ENCODE data around the gene TNFRSF4. TPM values are rescaled to one million over a fixed set of nuclear protein-coding genes. Genes with fewer than 3 reads are reported as not detected.

Gene TNFRSF4
- total and polyA plus RNA-seq, 2 of the 8 experiments (the other 6 are each of a cell fraction or from before 2014, with no cell fraction given), result 0.06 TPM; not detected in 1

DNA sequence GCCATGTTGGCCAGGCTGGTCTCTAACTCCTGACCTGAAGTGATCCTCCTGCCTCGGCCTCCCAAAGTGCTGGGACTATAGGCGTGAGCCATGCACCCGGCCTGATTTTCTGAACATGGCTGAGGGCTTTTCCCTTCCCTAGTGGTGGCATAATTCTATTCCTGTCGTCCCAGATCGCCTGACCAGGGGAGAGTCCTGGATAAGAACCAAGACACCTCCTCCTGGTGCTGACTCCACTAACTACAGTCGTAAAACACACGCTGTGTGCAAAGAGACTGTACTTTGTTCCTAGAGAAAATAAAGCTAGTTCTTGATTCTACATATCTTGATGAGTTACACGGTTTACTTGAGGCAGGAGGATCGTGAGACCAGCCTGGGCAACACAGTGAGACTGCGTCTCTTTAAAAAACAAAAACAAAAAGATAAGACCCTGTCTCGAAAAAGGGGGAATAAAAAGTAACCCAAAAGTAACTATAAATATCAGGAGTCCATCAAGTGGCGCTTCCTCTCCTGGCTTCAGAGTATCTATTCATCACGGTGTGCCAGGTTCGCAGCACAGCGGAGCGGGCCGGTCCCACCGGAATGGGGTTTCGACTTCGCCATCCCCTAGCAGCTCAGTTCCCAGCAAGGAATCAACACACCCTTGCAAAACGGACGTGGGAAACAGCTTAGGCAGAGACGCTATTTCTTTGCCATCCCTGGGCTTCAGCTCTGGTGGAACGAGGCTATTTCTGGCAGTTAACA is 16.9 kb upstream of the TNFRSF4 start:
- H3K36me3 ChIP-seq (ENCODE audit: control insufficient read depth in 2 of 4, insufficient read depth in 4 of 4, low read length in 3 of 4), result peaks cover 2 to 22% (median 4%) of the 10 kb centered on the region in 4 experiments; a peak in 4 of 8 replicates
- H2BK12ac ChIP-seq (ENCODE audit: low read depth, low read length), result peak overlapping the region; percentile 11; the same call in 1 of the 2 replicates
- peak overlapping the region; percentile 86 to 92 (median 90) for H3K4me3 ChIP-seq (ENCODE audit: extremely low read depth in 1 of 4, insufficient read depth in 2 of 4, low read depth in 3 of 4, low read length in 4 of 4)
- no peak overlapping the region for H4K5ac ChIP-seq (ENCODE audit: insufficient read length, low read depth, low read length)
- TF ChIP-seq BCL11A (IDR thresholded peaks at IDR 0.05; ENCODE audit: low read depth in 2 of 2, low read length in 2 of 2) (no peak), RAD21 (IDR thresholded peaks at IDR 0.05 in 1 of 2, conservative IDR thresholded peaks at IDR 0.05 in 1 of 2; ENCODE audit: low read depth in 2 of 2, low read length in 2 of 2) (peak; percentile 8 to 32; a peak in 2 of 4 replicates)
- TF ChIP-seq, protein P1, sequence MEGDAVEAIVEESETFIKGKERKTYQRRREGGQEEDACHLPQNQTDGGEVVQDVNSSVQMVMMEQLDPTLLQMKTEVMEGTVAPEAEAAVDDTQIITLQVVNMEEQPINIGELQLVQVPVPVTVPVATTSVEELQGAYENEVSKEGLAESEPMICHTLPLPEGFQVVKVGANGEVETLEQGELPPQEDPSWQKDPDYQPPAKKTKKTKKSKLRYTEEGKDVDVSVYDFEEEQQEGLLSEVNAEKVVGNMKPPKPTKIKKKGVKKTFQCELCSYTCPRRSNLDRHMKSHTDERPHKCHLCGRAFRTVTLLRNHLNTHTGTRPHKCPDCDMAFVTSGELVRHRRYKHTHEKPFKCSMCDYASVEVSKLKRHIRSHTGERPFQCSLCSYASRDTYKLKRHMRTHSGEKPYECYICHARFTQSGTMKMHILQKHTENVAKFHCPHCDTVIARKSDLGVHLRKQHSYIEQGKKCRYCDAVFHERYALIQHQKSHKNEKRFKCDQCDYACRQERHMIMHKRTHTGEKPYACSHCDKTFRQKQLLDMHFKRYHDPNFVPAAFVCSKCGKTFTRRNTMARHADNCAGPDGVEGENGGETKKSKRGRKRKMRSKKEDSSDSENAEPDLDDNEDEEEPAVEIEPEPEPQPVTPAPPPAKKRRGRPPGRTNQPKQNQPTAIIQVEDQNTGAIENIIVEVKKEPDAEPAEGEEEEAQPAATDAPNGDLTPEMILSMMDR (IDR thresholded peaks at IDR 0.05; ENCODE audit: control extremely low read depth in 1 of 3, insufficient read depth in 1 of 3, low read depth in 1 of 3, low read length in 3 of 3), result peak in 2 of 3 experiments; percentile 21 to 22; a peak in 2 of 4 replicates
- H3K27me3 ChIP-seq (replicated peaks in 1 of 4; ENCODE audit: control insufficient read depth in 3 of 4, extremely low read depth in 1 of 4, insufficient read depth in 3 of 4, low read length in 3 of 4), result no peaks in the 10 kb centered on the region; a peak in 1 of 7 replicates
- H3K4ac ChIP-seq (replicated peaks; ENCODE audit: insufficient read length, low read depth, low read length), result no peak overlapping the region
- peak overlapping the region in 3 of 4 experiments; percentile 58 to 89 (median 72); a peak in 6 of 7 replicates for H3K9ac ChIP-seq (replicated peaks in 1 of 4; ENCODE audit: extremely low read depth in 1 of 4, low read depth in 3 of 4, low read length in 3 of 4)
- H3K23ac ChIP-seq (ENCODE audit: insufficient read length), result no peak overlapping the region
- peaks cover 41% of the 10 kb centered on the region for H3K79me1 ChIP-seq (ENCODE audit: low read depth, low read length)
- peaks cover 0 to 9% of the 10 kb centered on the region in 2 experiments; a peak in 2 of 4 replicates for H3K9me3 ChIP-seq (ENCODE audit: insufficient read depth in 2 of 2, low read depth in 1 of 2, low read length in 1 of 2)
- peaks cover 6 to 42% of the 10 kb centered on the region in 2 experiments; a peak in 3 of 4 replicates for H3K79me2 ChIP-seq (ENCODE audit: control insufficient read depth in 1 of 2, insufficient read depth in 2 of 2, low read length in 2 of 2)
- WGBS, 2 experiments (ENCODE audit: extremely low coverage in 1 of 2, insufficient coverage in 1 of 2, insufficient read length in 1 of 2, insufficient replicate concordance in 2 of 2, low coverage in 1 of 2, low lambda C conversion rate in 2 of 2, missing lambda C conversion rate in 1 of 2), result 45% methylated on average over 24 of the region's 24 CpGs; no CpG with 5 or more reads in 1 of the 2 experiments
- H3K27ac ChIP-seq (ENCODE audit: low read depth, low read length), result no peak overlapping the region
- H2AK5ac ChIP-seq (ENCODE audit: low read depth, low read length), result peak overlapping the region; percentile 16; the same call in 1 of the 2 replicates
- no peak overlapping the region for H4K91ac ChIP-seq (replicated peaks; ENCODE audit: insufficient read length, low read length)
- FAIRE-seq, result no peak
- H4K8ac ChIP-seq (ENCODE audit: extremely low read depth, insufficient read depth, low read length), result no peak overlapping the region
- no peak overlapping the region for H3K56ac ChIP-seq (replicated peaks; ENCODE audit: insufficient read length, low read depth, low read length)
- 0 out of 2 replicates have a peak overlapping the region, but pooled peaks have one; percentile 21 for H2AFZ ChIP-seq (ENCODE audit: low read length)
- POLR2A ChIA-PET (ENCODE audit: partially characterized antibody), result interaction anchor here (0.7 to 2.3 kb wide), 15 partner anchors 8 to 206 kb away, joined by 3 to 12 read pairs (median 4); partner anchors contain the start of gene TNFRSF18
- H3K4me1 ChIP-seq (replicated peaks in 1 of 4; ENCODE audit: control insufficient read depth in 3 of 4, insufficient read depth in 4 of 4, low read length in 3 of 4), result peaks cover 0 to 6% (median under 1%) of the 10 kb centered on the region in 4 experiments; a peak in 4 of 7 replicates
- no peak overlapping the region for H2BK120ac ChIP-seq (replicated peaks; ENCODE audit: low read depth, low read length)
- peak overlapping the region; percentile 15; the same call in 1 of the 2 replicates for H2BK5ac ChIP-seq (ENCODE audit: low read depth, low read length)
- peak overlapping the region; percentile 60; the same call in 1 of the 2 replicates for H3K18ac ChIP-seq (ENCODE audit: extremely low read depth, low read length)
- no peak for DNase-seq (ENCODE audit: low read depth in 1 of 2, low spot score in 2 of 2)
- no peak overlapping the region for H2BK15ac ChIP-seq (ENCODE audit: low read length)
- H4K20me1 ChIP-seq (replicated peaks in 1 of 2; ENCODE audit: control insufficient read depth in 1 of 2, insufficient read depth in 2 of 2, low read length in 2 of 2), result peaks cover 2 to 33% of the 10 kb centered on the region in 2 experiments
- H3K23me2 ChIP-seq (ENCODE audit: low read depth, low read length), result peaks cover 7% of the 10 kb centered on the region
- H2BK20ac ChIP-seq (ENCODE audit: low read length), result no peak overlapping the region
- peak overlapping the region; percentile 81 to 88 for H3K4me2 ChIP-seq (ENCODE audit: insufficient read depth in 1 of 2, low read depth in 2 of 2, low read length in 2 of 2)
- CTCF ChIA-PET (ENCODE audit: partially characterized antibody), result interaction anchor here (0.6 to 1.6 kb wide), 12 partner anchors 9 to 246 kb away, joined by 3 to 6 read pairs (median 4); partner anchors contain the start of gene RNF223
- H3K14ac ChIP-seq (ENCODE audit: insufficient read length), result no peak overlapping the region
